ENCODE measurements around the gene ST7.

DNA sequence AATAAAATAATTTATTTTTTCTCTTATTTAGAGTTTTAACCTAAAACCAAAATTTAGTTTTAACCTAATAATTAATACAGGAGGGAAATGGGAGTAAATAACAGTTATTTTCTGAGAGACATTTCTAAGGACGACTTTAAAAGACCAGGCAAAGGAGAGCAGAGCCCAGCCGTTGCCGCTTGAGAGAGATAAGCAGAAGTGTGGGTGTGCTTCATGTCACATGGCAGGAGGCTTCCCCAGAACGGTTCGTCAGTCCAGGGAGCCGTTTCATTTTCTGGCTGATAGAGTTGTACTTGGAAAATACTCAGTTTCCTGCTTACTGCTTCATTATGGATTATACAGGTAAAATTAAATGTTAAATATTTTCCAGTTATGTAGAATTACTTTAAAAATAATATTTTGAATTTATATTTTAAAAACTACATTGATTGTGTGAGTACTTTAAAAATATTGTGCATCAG, 61.4 kb downstream of the ST7 start:
- TF ChIP-seq CTCF (IDR thresholded peaks at IDR 0.05): no peak
- no peak for TF ChIP-seq E2F6 (IDR thresholded peaks at IDR 0.05; ENCODE audit: borderline replicate concordance, low read depth)
- TF ChIP-seq HDAC2 (IDR thresholded peaks at IDR 0.05): no peak
- no peak for TF ChIP-seq JUNB (IDR thresholded peaks at IDR 0.05)
- no peak for TF ChIP-seq RAD21 (conservative IDR thresholded peaks at IDR 0.05 in 1 of 2, IDR thresholded peaks at IDR 0.05 in 1 of 2)
- no peak for TF ChIP-seq SMC3 (IDR thresholded peaks at IDR 0.05)
- TF ChIP-seq CBX2 (IDR thresholded peaks at IDR 0.05; ENCODE audit: borderline replicate concordance, low read depth): no peak
- no peak for TF ChIP-seq CEBPB (IDR thresholded peaks at IDR 0.05)
- TF ChIP-seq RFX5 (IDR thresholded peaks at IDR 0.05): no peak
- no peak for TF ChIP-seq CHD2 (IDR thresholded peaks at IDR 0.05; ENCODE audit: low read length, partially characterized antibody)
